ENCODE measurements around the gene PXDN.

DNA sequence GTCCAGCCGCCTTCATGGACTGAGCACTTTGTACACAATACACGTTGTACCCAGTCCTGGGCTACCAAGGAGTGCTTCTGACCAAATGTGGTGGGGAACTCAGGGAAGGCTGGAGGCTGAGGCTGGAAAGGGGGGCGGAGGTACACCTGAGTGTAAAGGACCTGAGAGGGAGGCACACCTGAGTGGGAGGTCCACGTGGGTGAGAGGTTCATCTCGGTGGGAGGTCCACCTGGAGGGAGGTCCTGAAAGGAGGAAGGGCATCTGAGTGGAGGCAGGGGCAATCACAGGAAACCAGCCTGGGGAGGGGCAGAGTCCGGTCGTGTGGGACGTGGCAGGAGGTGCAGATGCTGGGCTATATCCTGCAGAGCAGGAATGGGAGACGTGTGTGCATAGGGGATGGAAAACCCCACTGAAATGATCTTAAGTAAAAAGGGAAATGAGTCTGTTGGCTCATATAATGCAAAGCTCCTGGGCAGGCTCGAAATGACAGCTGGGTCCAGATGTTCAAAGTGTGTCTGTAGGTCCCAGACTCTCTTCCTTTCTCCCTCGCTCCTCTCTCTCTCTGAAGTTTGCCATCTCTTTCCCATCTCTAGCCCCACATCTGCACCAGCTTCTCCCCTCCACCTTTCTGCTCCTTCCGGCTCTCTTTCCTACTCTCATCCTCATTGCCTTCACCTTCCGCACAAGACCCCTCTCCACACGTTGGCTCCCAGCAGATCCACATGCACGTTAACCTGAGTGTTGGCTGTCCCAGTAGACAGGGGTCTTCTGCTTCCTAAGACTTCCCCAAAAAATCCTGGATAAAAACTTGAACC lies 137.7 kb downstream of the PXDN start:
- TF ChIP-seq, protein P1, sequence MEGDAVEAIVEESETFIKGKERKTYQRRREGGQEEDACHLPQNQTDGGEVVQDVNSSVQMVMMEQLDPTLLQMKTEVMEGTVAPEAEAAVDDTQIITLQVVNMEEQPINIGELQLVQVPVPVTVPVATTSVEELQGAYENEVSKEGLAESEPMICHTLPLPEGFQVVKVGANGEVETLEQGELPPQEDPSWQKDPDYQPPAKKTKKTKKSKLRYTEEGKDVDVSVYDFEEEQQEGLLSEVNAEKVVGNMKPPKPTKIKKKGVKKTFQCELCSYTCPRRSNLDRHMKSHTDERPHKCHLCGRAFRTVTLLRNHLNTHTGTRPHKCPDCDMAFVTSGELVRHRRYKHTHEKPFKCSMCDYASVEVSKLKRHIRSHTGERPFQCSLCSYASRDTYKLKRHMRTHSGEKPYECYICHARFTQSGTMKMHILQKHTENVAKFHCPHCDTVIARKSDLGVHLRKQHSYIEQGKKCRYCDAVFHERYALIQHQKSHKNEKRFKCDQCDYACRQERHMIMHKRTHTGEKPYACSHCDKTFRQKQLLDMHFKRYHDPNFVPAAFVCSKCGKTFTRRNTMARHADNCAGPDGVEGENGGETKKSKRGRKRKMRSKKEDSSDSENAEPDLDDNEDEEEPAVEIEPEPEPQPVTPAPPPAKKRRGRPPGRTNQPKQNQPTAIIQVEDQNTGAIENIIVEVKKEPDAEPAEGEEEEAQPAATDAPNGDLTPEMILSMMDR (IDR thresholded peaks at IDR 0.05), result no peak
- no peak for TF ChIP-seq POLR2A (IDR thresholded peaks at IDR 0.05)

Data from esophagus squamous epithelium (tissue), 4 donors.